HG03280 (cell line): Measurements from ENCODE around the gene PRM3.
"Not testable (repeated sequence)": the region's sequence is repeated elsewhere in the genome, so short reads cannot be mapped to it uniquely, and the experiment has no call there.

Experiments used
- ATAC-seq: cut with Tn5 transposase; IDR thresholded peaks from one replicate; pipeline ENCODE4 v1.9.1; 2021; ENCODE audit warnings: mild to moderate bottlenecking, moderate library complexity; ENCODE audit not compliant: unreplicated experiment

Gene PRM3

GRCh38 chr16:11306381-11306780 lies 33.0 kb upstream of the PRM3 start:
- no peak for ATAC-seq

DNA sequence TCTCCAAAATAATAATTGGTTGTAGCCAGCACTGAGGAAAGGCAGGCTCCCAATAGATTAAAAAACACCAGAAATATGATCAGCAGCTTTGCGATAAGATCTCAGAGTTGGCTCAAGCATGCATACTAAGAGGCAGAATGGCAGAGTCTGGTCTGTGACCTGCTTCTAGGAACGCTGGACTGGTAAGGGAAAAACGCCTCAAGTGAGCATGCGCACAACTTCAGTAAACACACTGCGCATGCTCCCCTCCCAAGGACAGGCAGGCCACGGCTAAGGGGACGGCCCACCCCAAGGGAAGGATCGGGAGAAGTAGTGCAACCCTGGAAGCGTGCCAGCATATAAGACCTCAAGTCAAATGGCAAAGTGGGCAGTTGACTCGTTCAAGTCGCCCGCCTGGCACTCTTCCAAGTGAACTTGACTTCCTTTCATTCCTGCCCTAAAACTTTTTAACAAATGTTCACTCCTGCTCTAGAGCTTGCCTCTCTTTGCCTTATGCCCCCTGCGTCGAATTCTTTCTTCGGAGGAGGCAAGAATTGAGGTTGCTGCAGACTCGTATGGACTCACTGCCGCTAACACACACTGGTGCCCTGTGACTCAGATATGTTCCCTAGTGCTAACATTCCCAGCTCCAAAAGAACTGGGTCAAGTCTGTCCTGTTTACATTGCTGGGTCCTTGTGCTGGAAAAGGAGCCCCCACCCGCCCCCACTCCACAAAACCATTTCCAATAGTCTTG lies 30.1 kb upstream of the PRM3 start:
- ATAC-seq = no peak

DNA sequence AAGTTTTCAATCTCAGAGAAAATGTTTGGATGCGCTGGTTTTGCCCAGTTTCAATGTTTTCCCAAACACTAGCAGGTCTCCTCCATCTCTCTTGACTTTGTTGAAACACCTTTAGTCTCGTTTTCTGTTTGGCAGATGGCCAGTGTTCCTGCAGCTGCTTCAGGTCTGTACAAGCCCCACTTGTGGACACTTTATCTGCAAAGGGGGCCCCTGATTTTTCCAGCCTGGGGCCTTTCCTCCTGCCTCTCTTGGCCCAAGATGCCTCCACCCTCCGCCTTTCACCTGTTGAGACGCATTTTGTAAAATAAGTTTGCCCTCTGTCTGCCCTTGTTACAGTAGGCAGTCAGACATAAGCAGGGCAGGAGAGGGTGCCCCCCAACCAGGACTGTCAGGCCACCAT lies 29.5 kb upstream of the PRM3 start:
- no peak for ATAC-seq

GRCh38 chr16:11301645-11302501 lies 28.4 kb upstream of the PRM3 start:
- ATAC-seq = no peak

GRCh38 chr16:11300560-11300892 lies 27.1 kb upstream of the PRM3 start:
- ATAC-seq = no peak

GRCh38 chr16:11299865-11300559 lies 26.6 kb upstream of the PRM3 start:
- ATAC-seq = no peak

DNA sequence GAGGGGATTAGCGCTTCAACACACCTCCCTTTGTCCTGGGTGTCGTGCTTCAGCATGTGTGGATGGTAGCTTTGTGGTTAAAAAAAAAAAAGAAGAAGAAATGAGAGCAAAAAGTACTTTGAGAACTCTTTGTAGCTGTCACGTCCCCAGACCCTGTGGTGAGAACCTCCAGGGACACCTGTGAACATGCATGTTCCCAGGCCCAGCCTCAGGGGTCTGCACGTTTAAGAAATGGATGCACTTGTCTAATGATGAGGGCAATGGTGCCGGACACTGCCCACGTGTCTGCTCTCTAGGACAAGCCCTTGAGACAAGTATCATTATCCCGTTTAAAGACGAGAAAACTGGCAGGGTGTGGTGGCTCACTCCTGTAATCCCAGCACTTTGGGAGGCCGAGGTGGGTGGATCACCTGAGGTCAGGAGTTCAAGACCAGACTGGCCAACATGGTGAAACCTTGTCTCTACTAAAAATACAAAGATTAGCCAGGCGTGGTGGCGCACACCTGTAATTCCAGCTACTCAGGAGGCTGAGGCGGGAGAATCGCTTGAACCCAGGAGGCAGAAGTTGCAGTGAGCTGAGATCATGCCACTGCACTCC lies 25.6 kb upstream of the PRM3 start:
- ATAC-seq = not testable (repeated sequence)

DNA sequence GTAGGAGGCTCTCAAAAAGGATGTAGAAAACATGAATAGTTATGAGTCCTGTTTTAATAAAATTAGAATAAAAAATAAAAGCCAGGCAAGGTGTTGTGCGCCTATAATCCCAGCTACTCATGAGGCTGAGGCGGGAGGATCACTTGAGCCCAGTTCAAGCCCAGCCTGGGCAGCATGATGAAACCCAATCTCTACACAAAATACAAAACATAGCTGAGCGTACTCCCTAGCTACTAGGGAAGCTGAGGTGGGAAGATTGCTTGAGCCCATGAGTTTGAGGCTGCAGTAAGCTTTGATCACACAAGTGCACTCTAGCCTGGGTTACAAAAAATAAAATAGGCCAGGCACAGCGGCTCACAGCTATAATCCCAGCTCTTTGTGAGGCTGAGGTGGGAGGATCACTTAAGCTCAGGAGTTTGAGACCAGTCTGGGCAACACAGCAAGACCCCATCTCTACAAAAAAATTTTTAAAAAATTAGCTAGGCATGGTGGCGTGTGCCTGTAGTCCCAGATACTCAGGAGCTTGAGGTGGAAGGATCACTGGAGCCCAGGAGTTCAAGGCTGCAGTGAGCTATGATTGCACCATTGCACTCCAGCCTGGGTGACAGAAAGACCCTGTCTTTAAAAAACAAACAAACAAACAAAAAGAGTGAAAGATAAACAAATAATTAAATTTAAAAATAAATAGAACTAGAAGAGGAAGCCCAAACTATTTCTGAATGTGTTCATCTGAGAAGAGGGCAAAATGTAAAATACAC lies 24.9 kb upstream of the PRM3 start:
- peak; percentile 13 for ATAC-seq

DNA sequence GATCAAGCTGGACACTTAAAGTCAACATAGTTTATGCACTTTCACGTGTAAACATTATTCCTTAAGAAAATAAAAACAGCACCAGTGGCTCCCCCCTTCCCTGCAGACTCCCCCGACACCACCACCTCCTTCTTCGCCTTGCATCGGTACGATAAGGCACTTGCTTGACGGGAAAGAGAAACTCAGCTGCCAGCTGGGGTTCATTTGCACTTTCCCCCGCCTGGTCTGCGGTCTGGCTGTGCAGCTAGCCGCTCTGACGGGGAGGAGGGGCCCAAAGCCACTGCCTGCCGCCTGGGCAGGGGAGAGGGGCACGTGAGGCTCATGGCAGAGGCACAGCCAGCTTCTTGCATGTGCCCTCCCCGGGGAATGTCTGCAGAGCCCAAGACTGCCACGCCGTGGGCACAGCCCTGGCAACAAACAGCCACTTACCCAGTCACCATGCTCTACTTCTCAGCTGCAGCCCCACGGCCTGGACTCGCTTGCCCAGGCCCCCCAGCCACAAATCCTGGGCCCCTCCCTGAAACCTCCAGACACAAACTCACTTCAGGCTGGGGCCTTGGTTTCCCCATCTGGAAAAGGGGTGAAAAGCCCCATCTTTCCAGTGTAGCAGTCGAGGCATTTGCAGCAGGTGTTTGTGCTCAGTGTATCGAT lies 24.2 kb upstream of the PRM3 start:
- peak; percentile 74 for ATAC-seq

- peak; percentile 28 for ATAC-seq
Observed at GRCh38 chr16:11296706-11297491, 23.5 kb upstream of the PRM3 start.

- ATAC-seq = no peak
Observed at GRCh38 chr16:11296351-11296705, 22.9 kb upstream of the PRM3 start.

- ATAC-seq = no peak
Observed at GRCh38 chr16:11295672-11296071, 22.2 kb upstream of the PRM3 start.

- ATAC-seq = no peak
Observed at GRCh38 chr16:11292076-11292748, 18.8 kb upstream of the PRM3 start.

- no peak for ATAC-seq
Observed at GRCh38 chr16:11291091-11291703, 17.8 kb upstream of the PRM3 start.

DNA sequence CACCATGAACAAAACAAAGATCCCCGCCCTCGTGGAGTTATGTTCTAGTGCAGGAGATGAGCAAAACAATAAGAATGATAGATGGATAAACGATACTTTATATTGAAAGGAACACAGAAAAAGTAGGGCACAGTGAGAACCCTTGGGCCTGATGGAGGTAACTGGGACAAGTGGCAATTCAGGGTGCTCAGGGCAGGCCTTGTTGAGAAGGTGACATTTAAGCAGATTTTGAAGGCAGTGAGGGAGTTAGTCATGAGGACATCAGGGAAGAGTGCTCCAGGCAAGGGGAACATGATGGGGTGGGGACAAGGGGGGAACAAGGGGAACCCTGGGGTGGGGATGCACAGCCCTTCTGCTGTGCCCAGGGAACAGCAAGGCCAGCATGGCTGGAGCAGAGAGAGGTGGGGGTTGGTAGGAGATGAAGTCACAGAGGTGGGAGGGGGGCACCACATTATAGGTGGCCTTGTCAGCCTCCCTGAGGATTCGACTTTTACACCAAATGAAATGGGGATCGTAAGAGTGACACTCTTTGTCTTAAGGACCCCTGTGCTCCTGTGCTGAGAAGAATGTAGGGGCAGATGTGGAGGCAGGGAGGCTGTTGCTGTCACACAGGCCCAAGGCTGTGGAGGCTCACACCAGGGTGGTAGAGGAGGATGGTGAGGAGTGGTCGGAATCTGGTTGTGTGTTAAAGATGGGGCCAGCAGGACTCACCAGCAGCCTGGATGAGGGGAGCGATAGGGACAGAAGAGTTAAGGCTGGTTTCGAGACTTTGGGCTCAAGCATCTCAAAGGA lies 16.9 kb upstream of the PRM3 start:
- ATAC-seq = no peak

DNA sequence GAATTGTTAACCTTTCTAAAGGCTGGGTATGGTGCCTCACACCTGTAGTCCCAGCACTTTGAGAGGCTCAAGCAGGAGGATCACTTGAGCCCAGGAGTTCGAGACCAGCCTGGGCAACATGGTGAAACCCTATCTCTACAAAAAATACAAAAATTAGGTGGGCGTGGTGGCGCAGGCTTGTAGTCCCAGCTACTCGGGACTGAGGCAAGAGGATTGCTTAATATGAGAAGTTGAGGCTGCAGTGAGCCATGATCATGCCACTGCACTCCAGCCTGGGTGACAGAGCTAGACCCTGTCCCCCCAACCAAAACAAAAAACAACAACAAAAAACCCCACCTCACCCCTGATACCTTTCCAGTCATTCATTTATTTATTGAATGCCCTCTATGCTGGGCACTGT lies 16.3 kb upstream of the PRM3 start:
- not testable (repeated sequence) for ATAC-seq

DNA sequence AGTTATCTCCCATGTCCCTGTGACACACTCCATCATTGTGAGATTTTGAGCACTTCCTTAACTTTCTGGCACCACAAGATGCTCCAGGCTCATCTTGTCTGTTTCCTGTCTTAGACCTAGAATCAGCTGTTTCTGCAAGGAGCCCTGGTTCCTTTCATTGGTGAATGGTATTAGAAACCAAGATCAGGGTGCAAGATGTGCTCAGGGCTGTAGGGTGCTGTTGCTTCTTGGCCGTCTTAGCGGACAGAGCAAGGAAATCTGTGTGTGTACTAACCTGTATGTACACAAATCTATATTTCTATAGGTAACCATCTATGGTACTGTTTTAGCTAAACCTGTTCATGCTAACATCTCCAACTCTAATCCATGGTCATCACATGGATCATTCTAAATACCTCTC lies 15.8 kb upstream of the PRM3 start:
- no peak for ATAC-seq

- no peak for ATAC-seq
Observed at GRCh38 chr16:11285842-11286241, 12.4 kb upstream of the PRM3 start.
